ENCODE results near the gene ACACA. TPM values are rescaled to one million over a fixed set of nuclear protein-coding genes. Genes with fewer than 3 reads are reported as not detected.

The ACACA gene
- total RNA-seq, 1 donor from 2014 or later = 122 TPM

- no peak for DNase-seq
- intact Hi-C loops (cut with micrococcal nuclease) = no loop called here
- Mint-ChIP-seq H3K27me3 (no peaks in the 10 kb centered on the region), H3K27ac (no peak overlapping the region), H3K36me3 (ENCODE audit: low read depth) (peaks cover 32% of the 10 kb centered on the region), H3K4me1 (peaks cover 4% of the 10 kb centered on the region), H3K4me3 (no peak overlapping the region), H3K9me3 (no peaks in the 10 kb centered on the region)
Measured at GRCh38 chr17:37312137-37312923, 94.3 kb downstream of the ACACA start.

GRCh38 chr17:37310940-37311339 is 95.7 kb downstream of the ACACA start:
- Mint-ChIP-seq H3K27me3 (no peaks in the 10 kb centered on the region), H3K4me3 (no peak overlapping the region), H3K36me3 (ENCODE audit: low read depth) (peaks cover 23% of the 10 kb centered on the region), H3K9me3 (no peaks in the 10 kb centered on the region), H3K4me1 (peaks cover 4% of the 10 kb centered on the region), H3K27ac (no peak overlapping the region)
- intact Hi-C loops (cut with micrococcal nuclease) = no loop called here
- no peak for DNase-seq

- DNase-seq = no peak
- Mint-ChIP-seq H3K4me1 (peaks cover 4% of the 10 kb centered on the region), H3K27ac (no peak overlapping the region), H3K4me3 (no peak overlapping the region), H3K9me3 (no peaks in the 10 kb centered on the region), H3K36me3 (ENCODE audit: low read depth) (peaks cover 23% of the 10 kb centered on the region), H3K27me3 (no peaks in the 10 kb centered on the region)
- intact Hi-C loops (cut with micrococcal nuclease) = no loop called here
Measured at GRCh38 chr17:37309051-37309450, 97.6 kb downstream of the ACACA start.

- Mint-ChIP-seq H3K4me1 (peaks cover 2% of the 10 kb centered on the region), H3K27me3 (no peaks in the 10 kb centered on the region), H3K4me3 (no peak overlapping the region), H3K9me3 (no peaks in the 10 kb centered on the region), H3K27ac (peak overlapping the region; percentile 29), H3K36me3 (ENCODE audit: low read depth) (peaks cover 13% of the 10 kb centered on the region)
- intact Hi-C loops (cut with micrococcal nuclease) = no loop called here
- DNase-seq = no peak
Measured at GRCh38 chr17:37305406-37305905, 101.2 kb downstream of the ACACA start.

GRCh38 chr17:37301288-37301687 is 105.3 kb downstream of the ACACA start:
- no peak overlapping the region for H3K4me3 Mint-ChIP-seq
- DNase-seq = no peak
- intact Hi-C loops (cut with micrococcal nuclease) = no loop called here
- no peaks in the 10 kb centered on the region for H3K9me3 Mint-ChIP-seq
- H3K4me1 Mint-ChIP-seq = peaks cover 4% of the 10 kb centered on the region
- H3K36me3 Mint-ChIP-seq (ENCODE audit: low read depth) = peaks cover 8% of the 10 kb centered on the region
- H3K27ac Mint-ChIP-seq = no peak overlapping the region
- no peaks in the 10 kb centered on the region for H3K27me3 Mint-ChIP-seq

GRCh38 chr17:37300683-37301082 is 106.0 kb downstream of the ACACA start:
- H3K4me1 Mint-ChIP-seq = peaks cover 4% of the 10 kb centered on the region
- H3K9me3 Mint-ChIP-seq = no peaks in the 10 kb centered on the region
- H3K4me3 Mint-ChIP-seq = no peak overlapping the region
- no peak overlapping the region for H3K27ac Mint-ChIP-seq
- H3K36me3 Mint-ChIP-seq (ENCODE audit: low read depth) = peaks cover 8% of the 10 kb centered on the region
- intact Hi-C loops (cut with micrococcal nuclease) = no loop called here
- no peaks in the 10 kb centered on the region for H3K27me3 Mint-ChIP-seq
- DNase-seq = no peak

- Mint-ChIP-seq H3K4me3 (no peak overlapping the region), H3K27ac (no peak overlapping the region), H3K36me3 (ENCODE audit: low read depth) (peaks cover 3% of the 10 kb centered on the region), H3K27me3 (no peaks in the 10 kb centered on the region), H3K4me1 (peaks cover 8% of the 10 kb centered on the region), H3K9me3 (no peaks in the 10 kb centered on the region)
- intact Hi-C loops (cut with micrococcal nuclease) = no loop called here
- DNase-seq = no peak
Measured at GRCh38 chr17:37299257-37299980, 107.2 kb downstream of the ACACA start.

GRCh38 chr17:37295888-37296287 is 110.7 kb downstream of the ACACA start:
- intact Hi-C loops (cut with micrococcal nuclease) = no loop called here
- peaks cover 2% of the 10 kb centered on the region for H3K36me3 Mint-ChIP-seq (ENCODE audit: low read depth)
- no peaks in the 10 kb centered on the region for H3K9me3 Mint-ChIP-seq
- DNase-seq = no peak
- H3K27ac Mint-ChIP-seq = no peak overlapping the region
- H3K27me3 Mint-ChIP-seq = no peaks in the 10 kb centered on the region
- H3K4me1 Mint-ChIP-seq = peaks cover 6% of the 10 kb centered on the region
- no peak overlapping the region for H3K4me3 Mint-ChIP-seq

GRCh38 chr17:37294888-37295287 is 111.7 kb downstream of the ACACA start:
- Mint-ChIP-seq H3K4me1 (peaks cover 6% of the 10 kb centered on the region), H3K36me3 (ENCODE audit: low read depth) (peaks cover 2% of the 10 kb centered on the region), H3K9me3 (no peaks in the 10 kb centered on the region), H3K4me3 (no peak overlapping the region), H3K27me3 (no peaks in the 10 kb centered on the region), H3K27ac (no peak overlapping the region)
- no peak for DNase-seq
- intact Hi-C loops (cut with micrococcal nuclease) = no loop called here

- DNase-seq = no peak
- Mint-ChIP-seq H3K9me3 (no peaks in the 10 kb centered on the region), H3K27me3 (no peaks in the 10 kb centered on the region), H3K4me3 (no peak overlapping the region), H3K4me1 (peaks cover 6% of the 10 kb centered on the region), H3K27ac (no peak overlapping the region), H3K36me3 (ENCODE audit: low read depth) (peaks cover 4% of the 10 kb centered on the region)
- intact Hi-C loops (cut with micrococcal nuclease) = no loop called here
Measured at GRCh38 chr17:37293770-37294169, 112.9 kb downstream of the ACACA start.

GRCh38 chr17:37292429-37293139 is 114.1 kb downstream of the ACACA start:
- Mint-ChIP-seq H3K4me3 (no peak overlapping the region), H3K27ac (no peak overlapping the region), H3K36me3 (ENCODE audit: low read depth) (peaks cover 7% of the 10 kb centered on the region), H3K9me3 (no peaks in the 10 kb centered on the region), H3K4me1 (peaks cover 6% of the 10 kb centered on the region), H3K27me3 (no peaks in the 10 kb centered on the region)
- intact Hi-C loops (cut with micrococcal nuclease) = no loop called here
- no peak for DNase-seq

- intact Hi-C loops (cut with micrococcal nuclease) = no loop called here
- Mint-ChIP-seq H3K9me3 (no peaks in the 10 kb centered on the region), H3K27ac (no peak overlapping the region), H3K27me3 (no peaks in the 10 kb centered on the region), H3K36me3 (ENCODE audit: low read depth) (peaks cover 9% of the 10 kb centered on the region), H3K4me1 (peaks cover 6% of the 10 kb centered on the region), H3K4me3 (no peak overlapping the region)
- no peak for DNase-seq
Measured at GRCh38 chr17:37291351-37291750, 115.3 kb downstream of the ACACA start.

GRCh38 chr17:37286430-37286829 is 120.2 kb downstream of the ACACA start:
- Mint-ChIP-seq H3K27ac (no peak overlapping the region), H3K27me3 (no peaks in the 10 kb centered on the region), H3K4me3 (no peak overlapping the region), H3K4me1 (peaks cover 6% of the 10 kb centered on the region), H3K9me3 (no peaks in the 10 kb centered on the region), H3K36me3 (ENCODE audit: low read depth) (peaks cover 23% of the 10 kb centered on the region)
- DNase-seq = no peak
- intact Hi-C loops (cut with micrococcal nuclease) = no loop called here

- H3K36me3 Mint-ChIP-seq (ENCODE audit: low read depth) = peaks cover 31% of the 10 kb centered on the region
- H3K27me3 Mint-ChIP-seq = no peaks in the 10 kb centered on the region
- intact Hi-C loops (cut with micrococcal nuclease) = no loop called here
- H3K27ac Mint-ChIP-seq = no peak overlapping the region
- no peaks in the 10 kb centered on the region for H3K9me3 Mint-ChIP-seq
- peaks cover 6% of the 10 kb centered on the region for H3K4me1 Mint-ChIP-seq
- DNase-seq = no peak
- no peak overlapping the region for H3K4me3 Mint-ChIP-seq
Measured at GRCh38 chr17:37284191-37284590, 122.4 kb downstream of the ACACA start.

All from activated CD4-positive, alpha-beta T cell treated with anti-CD3 and anti-CD28 coated beads, Interleukin-2, amount 10 ng/mL, durations not matched to agents 24 days and 14 days (primary cell).